ENCODE measurements around the gene HMGCR.

DNA sequence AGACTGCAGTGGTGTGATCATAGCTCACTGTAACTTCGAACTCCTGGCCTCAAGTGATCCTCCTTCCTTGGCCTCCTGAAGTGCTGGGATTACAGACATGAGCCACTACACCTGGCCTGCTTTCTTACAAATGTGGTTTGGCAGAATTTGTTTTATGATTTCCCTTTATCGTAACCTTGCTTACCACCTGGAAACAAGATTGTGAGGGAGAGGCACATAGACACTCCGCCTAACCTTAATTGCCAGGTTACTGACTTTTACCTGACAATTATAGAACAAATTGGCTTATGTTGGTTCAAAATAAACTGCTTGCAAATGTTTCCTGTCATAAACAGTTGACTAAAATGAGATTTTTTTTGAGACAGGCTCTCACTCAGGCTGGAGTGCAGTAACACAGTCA, 26.8 kb upstream of the HMGCR start:
- no peak for TF ChIP-seq POLR2A (IDR thresholded peaks at IDR 0.05; ENCODE audit: low read depth, low read length)
- no peak for TF ChIP-seq TAF1 (IDR thresholded peaks at IDR 0.05; ENCODE audit: low read depth, low read length)
- TF ChIP-seq POU2F2 (IDR thresholded peaks at IDR 0.05; ENCODE audit: low read depth, low read length), result no peak
- TF ChIP-seq POLR2AphosphoS5 (IDR thresholded peaks at IDR 0.05; ENCODE audit: low read depth, low read length), result no peak
- no peak for TF ChIP-seq SPI1 (IDR thresholded peaks at IDR 0.05; ENCODE audit: low read depth, low read length)

All from GM12891 (cell line).